ENCODE measurements around the gene VEZF1.

GRCh38 chr17:57972151-57972550 lies 15.9 kb downstream of the VEZF1 start:
- no peak for TF ChIP-seq CTCF (IDR thresholded peaks at IDR 0.05; ENCODE audit: insufficient read depth, low read depth, low read length)
- no peak for TF ChIP-seq EZH2 (IDR thresholded peaks at IDR 0.05; ENCODE audit: insufficient read depth, low read length)
